ENCODE measurements around the gene TAP2.
"Not testable (repeated sequence)": the region's sequence is repeated elsewhere in the genome, so short reads cannot be mapped to it uniquely, and the experiment has no call there.

Gene TAP2

GRCh38 chr6:32838114-32838958, at the start of gene TAP2:
TAP2 (minus strand) TSS chr6:32838739; CDS start chr6:32838233, 506 bp downstream.
- peak; percentile 98 for DNase-seq

- DNase-seq = no peak
Observed at GRCh38 chr6:32887616-32888015, 49.1 kb upstream of the TAP2 start.

GRCh38 chr6:32886681-32887383, 48.3 kb upstream of the TAP2 start:
- no peak for DNase-seq

- no peak for DNase-seq
Observed at GRCh38 chr6:32885698-32886286, 47.3 kb upstream of the TAP2 start.

GRCh38 chr6:32883789-32884188, 45.2 kb upstream of the TAP2 start:
- no peak for DNase-seq

- no peak for DNase-seq
Observed at GRCh38 chr6:32882879-32883250, 44.3 kb upstream of the TAP2 start.

- not testable (repeated sequence) for DNase-seq
Observed at GRCh38 chr6:32880962-32881361, 42.4 kb upstream of the TAP2 start.

- DNase-seq = no peak
Observed at GRCh38 chr6:32879691-32880090, 41.2 kb upstream of the TAP2 start.

GRCh38 chr6:32876603-32877002, 38.1 kb upstream of the TAP2 start:
- DNase-seq = no peak

GRCh38 chr6:32873947-32874346, 35.4 kb upstream of the TAP2 start:
- DNase-seq = not testable (repeated sequence)

GRCh38 chr6:32868257-32868788, 29.8 kb upstream of the TAP2 start:
- DNase-seq = peak; percentile 80

- DNase-seq = no peak
Observed at GRCh38 chr6:32867554-32868256, 29.2 kb upstream of the TAP2 start.

- DNase-seq = no peak
Observed at GRCh38 chr6:32867022-32867477, 28.5 kb upstream of the TAP2 start.

- DNase-seq = no peak
Observed at GRCh38 chr6:32865724-32866443, 27.3 kb upstream of the TAP2 start.

GRCh38 chr6:32862725-32863124, 24.2 kb upstream of the TAP2 start:
- no peak for DNase-seq

- DNase-seq = no peak
Observed at GRCh38 chr6:32860674-32861073, 22.1 kb upstream of the TAP2 start.

GRCh38 chr6:32858194-32858593, 19.7 kb upstream of the TAP2 start:
- no peak for DNase-seq

- DNase-seq = no peak
Observed at GRCh38 chr6:32857156-32857891, 18.8 kb upstream of the TAP2 start.

- DNase-seq = no peak
Observed at GRCh38 chr6:32855467-32856174, 17.1 kb upstream of the TAP2 start.

GRCh38 chr6:32854376-32855178, 16.0 kb upstream of the TAP2 start:
- DNase-seq = no peak

All from right hindlimb (tissue), 1 donor.